ENCODE results near the gene PCBD1. TPM values are rescaled to one million over a fixed set of nuclear protein-coding genes. Genes with fewer than 3 reads are reported as not detected.

The PCBD1 gene
- total and polyA plus RNA-seq, 8 donors, result 72.6 to 112 (median 79.2) TPM

DNA sequence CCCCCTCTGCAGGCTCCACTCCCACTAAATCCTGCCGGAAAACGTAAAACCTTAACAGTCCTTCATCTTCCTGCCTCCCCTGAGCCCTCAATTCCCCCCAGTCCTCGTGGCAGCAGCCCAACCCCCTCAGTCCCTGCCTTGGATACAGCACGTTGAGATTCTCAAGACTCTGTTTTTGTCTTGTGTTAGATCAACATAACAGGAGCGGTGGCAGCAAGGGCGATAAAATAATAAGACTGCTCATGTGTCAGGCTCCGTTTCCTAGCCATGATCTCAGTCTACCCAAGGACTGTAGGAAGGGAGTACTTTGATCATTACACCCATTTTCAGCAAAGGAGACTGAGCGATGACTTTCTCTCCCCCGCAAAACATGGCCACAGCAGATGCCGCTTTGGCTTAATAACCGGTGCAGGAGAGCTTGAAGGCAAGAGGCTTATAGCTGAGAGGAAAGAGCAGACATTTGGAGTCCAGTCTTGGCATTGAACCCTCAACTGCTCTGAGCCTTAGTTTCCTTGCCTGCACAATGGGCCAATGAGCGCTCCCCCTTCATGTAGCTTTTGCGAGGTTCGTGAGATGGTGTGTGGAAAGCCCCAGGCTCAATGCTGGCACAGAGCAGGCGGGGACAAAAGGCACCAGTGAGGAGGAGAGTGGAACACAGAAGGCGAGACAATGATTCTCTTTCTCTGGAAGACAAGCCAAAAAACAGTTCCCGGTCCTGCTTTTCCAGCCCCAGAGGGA lies 42.1 kb upstream of the PCBD1 start:
- no peak for ATAC-seq
- Histone ChIP-seq H3K36me3 (no peaks in the 10 kb centered on the region), H3K9me3 (no peaks in the 10 kb centered on the region), H3K27ac (no peak overlapping the region), H3K27me3 (peaks cover 0 to 12% of the 10 kb centered on the region in 2 donors), H3K4me1 (no peaks in the 10 kb centered on the region), H3K4me3 (no peak overlapping the region)
- no peak for DNase-seq
- TF ChIP-seq, protein P1, sequence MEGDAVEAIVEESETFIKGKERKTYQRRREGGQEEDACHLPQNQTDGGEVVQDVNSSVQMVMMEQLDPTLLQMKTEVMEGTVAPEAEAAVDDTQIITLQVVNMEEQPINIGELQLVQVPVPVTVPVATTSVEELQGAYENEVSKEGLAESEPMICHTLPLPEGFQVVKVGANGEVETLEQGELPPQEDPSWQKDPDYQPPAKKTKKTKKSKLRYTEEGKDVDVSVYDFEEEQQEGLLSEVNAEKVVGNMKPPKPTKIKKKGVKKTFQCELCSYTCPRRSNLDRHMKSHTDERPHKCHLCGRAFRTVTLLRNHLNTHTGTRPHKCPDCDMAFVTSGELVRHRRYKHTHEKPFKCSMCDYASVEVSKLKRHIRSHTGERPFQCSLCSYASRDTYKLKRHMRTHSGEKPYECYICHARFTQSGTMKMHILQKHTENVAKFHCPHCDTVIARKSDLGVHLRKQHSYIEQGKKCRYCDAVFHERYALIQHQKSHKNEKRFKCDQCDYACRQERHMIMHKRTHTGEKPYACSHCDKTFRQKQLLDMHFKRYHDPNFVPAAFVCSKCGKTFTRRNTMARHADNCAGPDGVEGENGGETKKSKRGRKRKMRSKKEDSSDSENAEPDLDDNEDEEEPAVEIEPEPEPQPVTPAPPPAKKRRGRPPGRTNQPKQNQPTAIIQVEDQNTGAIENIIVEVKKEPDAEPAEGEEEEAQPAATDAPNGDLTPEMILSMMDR (IDR thresholded peaks at IDR 0.05), result no peak
- intact Hi-C loops (cut with DNase I), result loop anchor here in 1 of 2 donors (10.0 kb wide), 1 partner anchor 264 kb away; no protein-coding TSS in a partner anchor

DNA sequence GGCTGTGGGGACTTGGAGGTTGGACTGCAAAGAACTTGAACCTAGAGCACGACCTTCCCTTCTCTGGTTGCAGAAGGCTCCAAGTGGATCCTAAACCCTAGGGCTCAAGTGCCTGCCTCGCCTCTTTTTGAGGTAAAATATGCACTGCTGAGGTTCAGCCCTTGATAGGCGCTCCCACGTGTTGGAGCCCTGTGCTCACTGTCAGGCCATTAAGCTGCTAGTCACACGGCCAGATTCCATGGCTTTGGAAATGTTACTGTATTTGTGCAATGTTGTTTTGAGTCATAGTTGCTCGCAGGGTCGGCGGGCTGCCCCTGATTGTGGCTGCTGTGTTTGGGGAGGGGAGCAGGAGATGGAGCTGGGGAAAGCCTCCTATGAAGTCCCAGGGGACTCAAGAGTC lies 39.8 kb upstream of the PCBD1 start:
- ATAC-seq, result no peak
- intact Hi-C loops (cut with DNase I), result loop anchor here in 1 of 2 donors (10.0 kb wide), 1 partner anchor 357 kb away; no protein-coding TSS in a partner anchor
- no peak overlapping the region for H3K27ac ChIP-seq

DNA sequence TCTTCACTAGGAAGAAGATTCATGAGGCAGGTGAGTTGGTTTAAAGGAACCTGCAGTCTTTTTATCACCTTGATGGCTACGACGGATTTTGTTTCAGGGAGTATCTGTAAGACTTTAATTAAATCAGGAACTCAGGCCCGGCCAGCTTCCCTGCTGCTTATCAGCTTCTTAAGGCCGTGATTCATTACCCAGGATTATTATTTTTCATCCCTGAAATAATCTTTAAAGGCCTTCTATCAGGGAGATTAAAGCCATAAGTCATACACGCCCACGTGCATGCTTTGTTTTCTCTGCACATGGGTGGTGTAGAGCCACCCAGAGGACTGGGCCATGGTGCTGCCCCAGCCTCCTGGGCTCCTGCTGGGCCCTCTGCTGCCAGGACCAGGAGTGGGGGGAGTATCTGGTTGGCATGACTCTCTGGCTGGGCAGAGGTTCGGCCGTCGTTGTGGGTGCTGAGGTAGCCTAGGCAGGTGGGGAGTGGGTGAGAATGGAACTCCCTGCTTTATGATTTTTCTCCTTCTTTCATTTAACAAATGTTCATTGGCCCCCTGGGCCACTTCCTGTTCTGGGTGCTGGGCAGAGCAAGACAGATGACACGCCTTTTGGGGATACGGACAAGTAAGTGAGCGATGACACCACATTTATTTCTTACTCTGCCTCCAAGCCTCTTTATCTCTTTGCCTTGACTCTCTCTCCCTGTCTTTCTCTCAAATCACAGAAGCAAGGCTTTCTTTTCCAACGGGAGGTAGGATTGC lies 39.0 kb upstream of the PCBD1 start:
- Histone ChIP-seq H3K27me3 (peaks cover 0 to 3% of the 10 kb centered on the region in 2 donors), H3K36me3 (no peaks in the 10 kb centered on the region), H3K27ac (no peak overlapping the region), H3K4me1 (no peaks in the 10 kb centered on the region), H3K9me3 (no peaks in the 10 kb centered on the region), H3K4me3 (no peak overlapping the region)
- intact Hi-C loops (cut with DNase I), result loop anchor here in 1 of 2 donors (10.0 kb wide), 1 partner anchor 357 kb away; no protein-coding TSS in a partner anchor
- DNase-seq, result peak in 1 of 4 donors; percentile 39
- TF ChIP-seq, protein P1 (IDR thresholded peaks at IDR 0.05), result no peak
- ATAC-seq, result no peak

More for the DNA sequence above, 39.8 kb upstream of the PCBD1 start:
- Histone ChIP-seq H3K27me3 (peaks cover 0 to 9% of the 10 kb centered on the region in 2 donors), H3K4me1 (no peaks in the 10 kb centered on the region), H3K9me3 (no peaks in the 10 kb centered on the region), H3K4me3 (no peak overlapping the region), H3K36me3 (no peaks in the 10 kb centered on the region)
- peak in 1 of 4 donors; percentile 43 for DNase-seq
- TF ChIP-seq, protein P1 (IDR thresholded peaks at IDR 0.05), result no peak

DNA sequence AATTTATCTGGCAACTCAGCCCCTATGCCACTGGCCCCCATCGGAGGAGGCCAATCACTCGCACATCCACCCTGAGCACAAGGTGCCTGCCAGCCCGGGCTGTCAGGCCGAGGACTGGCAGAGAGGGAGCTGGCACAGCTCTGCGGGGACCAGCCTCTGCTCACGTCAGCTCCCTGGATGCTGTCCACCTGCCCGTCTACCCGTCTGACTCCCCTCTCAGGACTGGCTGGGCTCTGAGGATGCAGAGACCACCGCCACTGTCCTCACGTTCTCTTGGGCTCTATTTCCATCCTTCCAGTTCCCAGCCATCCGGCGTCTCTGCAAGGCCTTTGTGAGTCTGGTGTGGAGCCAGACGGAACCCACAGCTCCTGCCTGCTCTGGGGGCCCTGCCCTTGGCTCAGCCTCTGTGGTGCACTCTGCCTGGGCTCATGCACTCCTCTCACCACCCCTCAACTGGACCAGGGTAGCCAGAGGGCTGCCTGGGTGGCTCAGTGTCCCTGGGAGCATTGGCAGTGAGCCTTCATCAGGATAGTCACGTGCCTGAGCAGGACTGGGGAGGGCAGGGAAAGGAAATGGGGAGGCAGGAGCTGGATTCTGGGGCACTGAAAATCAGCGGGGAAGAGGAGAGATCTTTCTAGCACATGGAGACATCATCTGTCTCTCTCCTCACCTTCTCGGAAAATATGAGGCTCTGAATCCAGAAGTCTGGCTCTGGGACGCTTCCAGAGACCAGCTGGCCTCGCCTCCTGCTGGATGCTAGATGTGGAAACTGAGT lies 38.0 kb upstream of the PCBD1 start:
- TF ChIP-seq, protein P1 (IDR thresholded peaks at IDR 0.05), result no peak
- no peak overlapping the region for H3K4me3 ChIP-seq
- no peaks in the 10 kb centered on the region for H3K27me3 ChIP-seq
- DNase-seq (peak in 1 of 4 donors; percentile 41), ATAC-seq (no peak)
- intact Hi-C loops (cut with DNase I), result loop anchor here in 1 of 2 donors (10.0 kb wide), 1 partner anchor 358 kb away; no protein-coding TSS in a partner anchor
- no peaks in the 10 kb centered on the region for H3K4me1 ChIP-seq
- no peaks in the 10 kb centered on the region for H3K36me3 ChIP-seq
- H3K9me3 ChIP-seq, result no peaks in the 10 kb centered on the region
- H3K27ac ChIP-seq, result no peak overlapping the region

All from left lung (tissue), 10 donors.